Measurements from ENCODE around the gene TSC22D1.

GRCh38 chr13:44617648-44618047 lies 41.5 kb upstream of the TSC22D1 start:
- TF ChIP-seq CTCF (conservative IDR thresholded peaks at IDR 0.05; ENCODE audit: low read length) (no peak), EZH2phosphoT487 (IDR thresholded peaks at IDR 0.05; ENCODE audit: borderline replicate concordance, low read depth, low read length) (no peak)
